ENCODE results near the gene SRSF5.

Gene SRSF5

DNA sequence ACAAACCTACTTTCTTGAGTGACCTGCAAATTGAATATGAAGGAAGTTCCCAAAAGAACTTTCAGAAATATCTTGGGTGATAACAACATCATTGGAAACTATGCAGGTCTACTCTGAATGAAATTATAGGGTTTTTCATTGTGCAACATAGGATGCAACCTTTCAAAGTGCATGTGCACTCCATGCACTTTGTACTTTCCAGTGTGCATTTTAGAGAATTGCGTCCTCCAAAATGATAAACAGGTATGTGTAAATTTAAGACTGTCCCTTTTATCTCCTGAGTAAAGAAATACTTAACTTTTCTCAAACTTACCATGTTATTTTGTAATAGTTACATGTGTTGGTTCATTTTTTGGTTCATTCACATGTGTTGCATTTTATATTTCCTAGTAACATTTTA lies 13.2 kb downstream of the SRSF5 start:
- TF ChIP-seq FOXM1 (IDR thresholded peaks at IDR 0.05; ENCODE audit: borderline replicate concordance, low read depth) (no peak), RAD21 (IDR thresholded peaks at IDR 0.05; ENCODE audit: low read depth) (no peak), EP300 (IDR thresholded peaks at IDR 0.05; ENCODE audit: borderline replicate concordance) (no peak), ZBTB7A (IDR thresholded peaks at IDR 0.05; ENCODE audit: low read depth) (no peak), NFIC (IDR thresholded peaks at IDR 0.05) (no peak)
- TF ChIP-seq, protein P1, sequence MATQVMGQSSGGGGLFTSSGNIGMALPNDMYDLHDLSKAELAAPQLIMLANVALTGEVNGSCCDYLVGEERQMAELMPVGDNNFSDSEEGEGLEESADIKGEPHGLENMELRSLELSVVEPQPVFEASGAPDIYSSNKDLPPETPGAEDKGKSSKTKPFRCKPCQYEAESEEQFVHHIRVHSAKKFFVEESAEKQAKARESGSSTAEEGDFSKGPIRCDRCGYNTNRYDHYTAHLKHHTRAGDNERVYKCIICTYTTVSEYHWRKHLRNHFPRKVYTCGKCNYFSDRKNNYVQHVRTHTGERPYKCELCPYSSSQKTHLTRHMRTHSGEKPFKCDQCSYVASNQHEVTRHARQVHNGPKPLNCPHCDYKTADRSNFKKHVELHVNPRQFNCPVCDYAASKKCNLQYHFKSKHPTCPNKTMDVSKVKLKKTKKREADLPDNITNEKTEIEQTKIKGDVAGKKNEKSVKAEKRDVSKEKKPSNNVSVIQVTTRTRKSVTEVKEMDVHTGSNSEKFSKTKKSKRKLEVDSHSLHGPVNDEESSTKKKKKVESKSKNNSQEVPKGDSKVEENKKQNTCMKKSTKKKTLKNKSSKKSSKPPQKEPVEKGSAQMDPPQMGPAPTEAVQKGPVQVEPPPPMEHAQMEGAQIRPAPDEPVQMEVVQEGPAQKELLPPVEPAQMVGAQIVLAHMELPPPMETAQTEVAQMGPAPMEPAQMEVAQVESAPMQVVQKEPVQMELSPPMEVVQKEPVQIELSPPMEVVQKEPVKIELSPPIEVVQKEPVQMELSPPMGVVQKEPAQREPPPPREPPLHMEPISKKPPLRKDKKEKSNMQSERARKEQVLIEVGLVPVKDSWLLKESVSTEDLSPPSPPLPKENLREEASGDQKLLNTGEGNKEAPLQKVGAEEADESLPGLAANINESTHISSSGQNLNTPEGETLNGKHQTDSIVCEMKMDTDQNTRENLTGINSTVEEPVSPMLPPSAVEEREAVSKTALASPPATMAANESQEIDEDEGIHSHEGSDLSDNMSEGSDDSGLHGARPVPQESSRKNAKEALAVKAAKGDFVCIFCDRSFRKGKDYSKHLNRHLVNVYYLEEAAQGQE (IDR thresholded peaks at IDR 0.05; ENCODE audit: low read depth) = no peak

DNA sequence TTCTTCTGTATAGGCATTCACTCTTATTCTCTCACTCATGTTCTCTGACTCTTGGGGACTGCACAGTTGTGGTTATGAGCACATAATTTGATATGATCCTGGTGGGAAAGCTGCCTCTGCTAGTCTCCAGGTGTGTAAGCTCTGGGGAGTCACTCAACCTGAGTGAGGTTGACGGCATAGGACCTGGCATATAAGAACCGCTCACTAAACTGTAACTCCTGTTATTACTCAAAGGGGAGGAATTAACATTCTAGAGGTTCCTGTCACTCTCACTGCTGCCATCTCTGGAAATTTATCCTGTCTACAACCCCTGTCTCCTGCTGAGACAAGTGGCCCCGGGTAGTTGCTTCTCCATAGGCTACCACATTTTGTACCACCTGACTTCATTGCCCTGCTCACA lies 14.0 kb downstream of the SRSF5 start:
- TF ChIP-seq ZBTB7A (IDR thresholded peaks at IDR 0.05; ENCODE audit: low read depth) (no peak), FOXM1 (IDR thresholded peaks at IDR 0.05; ENCODE audit: borderline replicate concordance, low read depth) (no peak), CREB1 (IDR thresholded peaks at IDR 0.05; ENCODE audit: low read depth) (no peak), NFIC (IDR thresholded peaks at IDR 0.05) (no peak), TAF1 (IDR thresholded peaks at IDR 0.05; ENCODE audit: low read depth) (no peak), EGR1 (IDR thresholded peaks at IDR 0.05) (no peak), TCF12 (IDR thresholded peaks at IDR 0.05; ENCODE audit: low read depth) (no peak), YY1 (IDR thresholded peaks at IDR 0.05; ENCODE audit: low read depth) (no peak), EP300 (IDR thresholded peaks at IDR 0.05; ENCODE audit: borderline replicate concordance) (no peak), RAD21 (IDR thresholded peaks at IDR 0.05; ENCODE audit: low read depth) (no peak)
- TF ChIP-seq, protein P2, sequence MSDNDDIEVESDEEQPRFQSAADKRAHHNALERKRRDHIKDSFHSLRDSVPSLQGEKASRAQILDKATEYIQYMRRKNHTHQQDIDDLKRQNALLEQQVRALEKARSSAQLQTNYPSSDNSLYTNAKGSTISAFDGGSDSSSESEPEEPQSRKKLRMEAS (IDR thresholded peaks at IDR 0.05) = no peak
- TF ChIP-seq, protein P3, sequence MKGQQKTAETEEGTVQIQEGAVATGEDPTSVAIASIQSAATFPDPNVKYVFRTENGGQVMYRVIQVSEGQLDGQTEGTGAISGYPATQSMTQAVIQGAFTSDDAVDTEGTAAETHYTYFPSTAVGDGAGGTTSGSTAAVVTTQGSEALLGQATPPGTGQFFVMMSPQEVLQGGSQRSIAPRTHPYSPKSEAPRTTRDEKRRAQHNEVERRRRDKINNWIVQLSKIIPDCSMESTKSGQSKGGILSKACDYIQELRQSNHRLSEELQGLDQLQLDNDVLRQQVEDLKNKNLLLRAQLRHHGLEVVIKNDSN (IDR thresholded peaks at IDR 0.05) = no peak
- TF ChIP-seq, protein P1 (IDR thresholded peaks at IDR 0.05; ENCODE audit: low read depth) = no peak

DNA sequence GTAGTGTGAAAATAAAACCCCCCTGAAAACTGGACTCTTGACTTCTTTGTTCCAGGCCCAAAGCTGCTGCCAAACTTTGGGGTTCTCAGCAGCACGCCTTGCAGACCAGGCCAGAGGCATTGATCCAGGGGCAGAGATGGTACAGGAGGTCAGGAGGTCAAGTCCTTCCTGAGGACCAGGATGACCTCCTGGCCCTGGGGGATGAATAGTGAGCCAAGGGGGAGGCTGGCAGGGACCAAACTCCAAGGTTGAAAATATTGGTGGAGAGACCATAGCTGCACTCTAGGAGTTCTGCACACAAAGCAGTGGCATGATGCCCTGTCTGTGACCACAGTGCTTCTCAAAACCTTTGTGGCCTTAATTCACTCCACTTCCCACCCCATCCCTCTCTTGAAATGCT lies 18.0 kb downstream of the SRSF5 start:
- TF ChIP-seq TCF12 (IDR thresholded peaks at IDR 0.05; ENCODE audit: low read depth) = no peak
- TF ChIP-seq CREB1 (IDR thresholded peaks at IDR 0.05; ENCODE audit: low read depth) = no peak
- no peak for TF ChIP-seq TAF1 (IDR thresholded peaks at IDR 0.05; ENCODE audit: low read depth)
- no peak for TF ChIP-seq NFIC (IDR thresholded peaks at IDR 0.05)
- TF ChIP-seq FOXM1 (IDR thresholded peaks at IDR 0.05; ENCODE audit: borderline replicate concordance, low read depth) = no peak
- TF ChIP-seq, protein P3 (IDR thresholded peaks at IDR 0.05) = no peak
- no peak for TF ChIP-seq CEBPB (IDR thresholded peaks at IDR 0.05)

DNA sequence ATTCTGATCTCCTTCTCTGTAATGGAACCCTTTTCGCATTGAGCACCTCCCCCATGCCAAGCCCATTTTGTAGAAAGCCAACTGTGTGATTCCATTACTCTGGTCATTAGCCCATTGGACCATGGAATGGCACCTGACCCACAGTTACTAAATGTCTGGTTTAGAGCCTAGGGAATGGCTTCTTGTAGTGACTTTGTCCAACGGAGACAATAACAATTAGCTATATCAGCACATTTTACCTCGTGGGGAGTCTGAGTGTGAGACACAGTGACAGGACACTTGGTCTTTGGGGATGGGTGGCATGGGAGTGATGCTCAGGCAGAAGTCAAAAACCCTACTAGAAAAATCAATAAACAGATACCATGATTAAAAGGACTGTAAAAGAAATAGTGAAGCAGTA lies 19.7 kb downstream of the SRSF5 start:
- TF ChIP-seq YY1 (IDR thresholded peaks at IDR 0.05; ENCODE audit: low read depth) (no peak), TCF12 (IDR thresholded peaks at IDR 0.05; ENCODE audit: low read depth) (no peak), FOXM1 (IDR thresholded peaks at IDR 0.05; ENCODE audit: borderline replicate concordance, low read depth) (no peak), RAD21 (IDR thresholded peaks at IDR 0.05; ENCODE audit: low read depth) (no peak), TEAD4 (IDR thresholded peaks at IDR 0.05) (no peak), CREB1 (IDR thresholded peaks at IDR 0.05; ENCODE audit: low read depth) (no peak), ZBTB7A (IDR thresholded peaks at IDR 0.05; ENCODE audit: low read depth) (no peak), EGR1 (IDR thresholded peaks at IDR 0.05) (no peak), TAF1 (IDR thresholded peaks at IDR 0.05; ENCODE audit: low read depth) (no peak), CEBPB (IDR thresholded peaks at IDR 0.05) (no peak), NFIC (IDR thresholded peaks at IDR 0.05) (no peak), EP300 (IDR thresholded peaks at IDR 0.05; ENCODE audit: borderline replicate concordance) (no peak)
- TF ChIP-seq, protein P2 (IDR thresholded peaks at IDR 0.05) = no peak
- TF ChIP-seq, protein P3 (IDR thresholded peaks at IDR 0.05) = no peak
- TF ChIP-seq, protein P1 (IDR thresholded peaks at IDR 0.05; ENCODE audit: low read depth) = no peak
